Measurements from ENCODE around the gene EIF2B4.
"Not testable (repeated sequence)": the region's sequence is repeated elsewhere in the genome, so short reads cannot be mapped to it uniquely, and the experiment has no call there.

The EIF2B4 gene

DNA sequence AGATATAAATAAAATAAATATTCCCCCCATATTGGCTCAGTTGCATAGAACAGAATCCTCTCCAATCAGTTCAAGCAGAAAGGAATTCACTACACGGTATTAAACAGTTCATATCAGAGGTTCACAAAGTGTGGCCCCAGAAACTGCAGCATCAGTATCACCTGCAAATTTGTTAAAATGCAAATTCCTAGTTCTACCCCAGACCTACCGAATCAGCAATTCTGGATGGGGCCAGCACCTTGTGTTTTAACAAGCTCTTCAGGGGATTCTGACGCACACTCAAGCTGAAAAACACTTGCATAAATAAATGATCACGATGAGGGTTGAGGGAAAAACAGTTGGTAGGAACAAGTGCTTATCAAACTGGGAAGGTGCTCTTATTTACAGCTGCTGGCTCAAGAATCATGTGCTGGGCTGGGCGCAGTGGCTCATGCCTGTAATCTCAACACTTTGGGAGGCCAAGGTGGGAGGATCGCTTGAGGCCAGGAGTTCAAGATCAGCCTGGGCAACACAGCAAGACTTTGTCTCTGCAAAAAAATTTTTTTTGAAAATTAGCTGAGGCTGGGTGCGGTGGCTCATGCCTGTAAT, 19.9 kb downstream of the EIF2B4 start:
- DNase-seq (ENCODE audit: low spot score) (no peak), FAIRE-seq (no peak)

DNA sequence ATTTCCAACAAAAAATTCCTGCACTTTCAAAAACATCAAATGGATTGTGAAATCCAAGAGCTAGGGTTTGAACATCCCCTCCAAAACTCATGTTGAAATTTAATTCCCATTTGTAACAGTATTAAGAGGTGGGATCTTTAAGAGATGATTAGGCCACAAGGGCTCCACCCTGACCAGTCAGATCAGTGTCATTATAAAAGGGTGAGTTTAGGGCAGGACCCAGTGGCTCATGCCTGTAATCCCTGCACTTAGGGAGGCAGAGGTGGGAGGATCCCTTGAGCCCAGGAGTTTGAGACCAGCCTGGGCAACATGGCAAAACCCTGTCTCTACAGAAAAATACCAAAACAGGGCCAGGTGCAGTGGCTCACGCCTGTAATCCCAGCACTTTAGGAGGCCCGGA, 22.5 kb downstream of the EIF2B4 start:
- DNase-seq (ENCODE audit: low spot score): no peak
- FAIRE-seq: no peak

DNA sequence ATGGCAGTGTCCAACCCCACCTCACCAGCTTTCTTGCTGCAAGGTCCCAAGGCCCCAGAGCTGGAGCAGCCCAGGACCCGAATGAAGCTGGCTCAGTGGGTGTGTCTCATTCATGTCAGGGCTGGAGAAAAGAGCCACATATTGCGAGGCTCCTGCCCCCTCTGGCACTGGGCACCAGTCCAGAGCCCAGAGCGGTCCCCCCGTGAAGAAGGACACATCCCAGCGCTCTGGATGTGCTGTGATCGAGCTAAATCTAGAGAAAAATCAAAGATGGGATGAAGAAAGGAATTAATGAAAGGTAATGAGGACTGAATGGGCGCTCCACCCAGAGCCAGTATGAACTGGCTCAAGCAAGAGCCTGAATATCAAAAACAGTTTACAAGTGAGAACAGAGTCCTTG, 34.0 kb downstream of the EIF2B4 start:
- DNase-seq (ENCODE audit: low spot score): no peak
- no peak for FAIRE-seq

DNA sequence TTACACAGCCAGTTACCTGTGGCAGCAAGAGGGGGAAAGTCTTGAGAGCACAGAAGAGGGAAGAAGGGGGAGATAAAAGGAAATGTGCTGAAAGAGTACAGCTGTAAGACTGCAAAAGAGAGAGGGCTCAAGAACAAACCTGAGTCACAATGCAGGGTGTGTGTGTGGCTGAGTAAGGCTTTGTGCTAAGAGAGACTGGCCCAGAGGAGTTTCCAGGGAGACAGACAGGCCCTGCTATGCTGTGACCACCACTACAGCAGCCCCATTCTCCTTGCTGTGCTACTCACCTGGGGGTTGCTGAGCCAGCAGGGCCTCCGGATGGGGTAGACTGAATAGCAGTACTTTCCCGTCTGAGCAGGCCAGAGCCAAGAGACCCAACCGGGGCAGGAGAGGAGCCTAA, 34.8 kb downstream of the EIF2B4 start:
- FAIRE-seq (no peak), DNase-seq (ENCODE audit: low spot score) (no peak)

DNA sequence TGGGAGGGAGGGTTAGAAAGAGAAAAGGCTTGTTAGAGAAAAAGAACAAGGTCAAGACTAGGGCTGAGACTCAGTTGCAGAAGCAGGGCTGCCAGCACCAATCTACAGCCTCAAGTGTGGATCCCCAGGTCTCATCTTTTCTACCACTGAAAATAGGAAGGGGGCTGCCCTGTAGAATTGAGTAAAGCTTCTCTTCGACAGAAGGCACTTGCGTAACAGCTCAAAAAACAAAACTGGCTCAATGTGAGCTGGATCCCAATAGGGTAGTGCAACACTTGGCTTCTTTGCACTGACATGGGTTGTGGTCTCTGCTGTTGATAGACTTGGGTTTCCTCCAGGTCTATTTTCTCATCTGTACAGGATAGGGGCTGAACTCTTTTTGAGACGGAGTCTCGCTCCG, 45.4 kb downstream of the EIF2B4 start:
- FAIRE-seq (no peak), DNase-seq (ENCODE audit: low spot score) (no peak)

DNA sequence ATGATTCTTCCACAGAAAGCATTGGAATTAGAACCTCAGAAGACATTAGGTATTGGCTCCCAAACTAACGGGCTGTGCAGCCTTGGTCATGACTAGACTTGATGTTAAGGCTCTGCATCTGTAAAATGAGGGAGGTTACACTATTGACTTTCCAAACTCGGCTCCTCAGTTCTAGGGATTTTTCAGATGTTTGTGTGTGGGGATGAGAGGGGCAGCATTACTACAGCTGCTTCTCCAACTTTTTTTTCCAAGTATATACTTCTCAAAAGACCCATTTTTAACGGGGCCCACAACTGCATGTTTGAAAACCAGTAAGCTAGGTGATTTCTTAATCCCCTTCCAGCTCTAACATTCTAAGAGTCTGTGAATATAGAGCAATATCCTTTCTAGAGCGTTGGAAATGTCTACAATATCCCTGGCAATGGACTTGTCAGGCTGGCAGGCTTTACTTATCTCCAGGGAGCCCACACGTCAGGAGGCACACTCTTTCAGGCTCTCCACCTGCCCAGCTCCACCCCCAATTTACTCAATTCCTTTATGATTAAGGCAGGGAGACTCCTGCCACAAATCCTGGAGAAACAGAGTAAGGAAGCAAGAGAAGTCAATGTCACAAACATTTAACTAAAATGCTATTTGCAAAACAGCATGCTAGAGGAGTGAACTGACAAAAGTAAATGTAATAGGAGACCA, 46.4 kb downstream of the EIF2B4 start:
- FAIRE-seq: no peak
- DNase-seq (ENCODE audit: low spot score): peak; percentile 7

DNA sequence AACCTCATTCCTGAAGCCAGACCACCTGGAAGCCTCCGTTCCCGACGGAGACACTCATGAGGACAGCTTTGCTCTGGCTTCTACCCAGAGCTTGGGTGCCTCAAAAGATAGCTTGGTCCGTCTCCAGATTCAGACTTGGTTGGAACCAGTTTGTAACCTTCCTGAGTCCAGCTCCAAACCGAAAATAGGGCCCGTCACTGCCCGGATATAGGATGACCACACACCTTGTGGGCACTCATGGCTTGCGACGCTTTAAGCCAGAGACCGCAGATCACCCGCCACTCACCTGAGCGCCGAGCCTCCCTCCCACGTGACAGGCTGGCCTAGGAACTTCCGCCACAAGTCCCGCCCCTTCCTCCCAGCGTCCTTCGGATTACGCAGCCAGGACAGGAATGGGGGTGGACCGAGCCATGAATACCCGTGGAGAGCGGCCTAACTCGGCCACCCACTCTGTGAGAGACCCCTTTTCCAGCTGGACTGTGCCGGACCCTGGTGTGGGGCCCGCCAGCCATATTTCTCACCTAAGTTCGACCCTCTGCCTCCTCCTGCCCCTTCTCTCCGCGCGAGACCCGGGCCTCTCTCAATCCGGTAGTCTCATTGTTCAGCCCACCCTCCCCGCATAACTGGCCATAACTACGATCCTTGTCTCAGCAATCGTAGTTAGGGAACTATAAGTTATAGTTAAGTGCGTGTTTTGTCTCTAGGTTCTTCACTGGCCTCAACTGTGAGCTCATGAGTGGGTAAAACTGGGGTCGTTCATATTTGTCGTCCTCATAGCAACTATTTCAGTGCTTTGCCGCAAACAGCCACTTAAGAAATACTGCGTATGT, 47.2 kb downstream of the EIF2B4 start, which contains the start of gene MPV17:
Gene MPV17, minus strand, starts transcription at position 332 of the 830 bp plus-strand sequence. CDS start 580 bp downstream, outside the sequence.
- DNase-seq (ENCODE audit: low spot score) (peak; percentile 83), FAIRE-seq (no peak)

DNA sequence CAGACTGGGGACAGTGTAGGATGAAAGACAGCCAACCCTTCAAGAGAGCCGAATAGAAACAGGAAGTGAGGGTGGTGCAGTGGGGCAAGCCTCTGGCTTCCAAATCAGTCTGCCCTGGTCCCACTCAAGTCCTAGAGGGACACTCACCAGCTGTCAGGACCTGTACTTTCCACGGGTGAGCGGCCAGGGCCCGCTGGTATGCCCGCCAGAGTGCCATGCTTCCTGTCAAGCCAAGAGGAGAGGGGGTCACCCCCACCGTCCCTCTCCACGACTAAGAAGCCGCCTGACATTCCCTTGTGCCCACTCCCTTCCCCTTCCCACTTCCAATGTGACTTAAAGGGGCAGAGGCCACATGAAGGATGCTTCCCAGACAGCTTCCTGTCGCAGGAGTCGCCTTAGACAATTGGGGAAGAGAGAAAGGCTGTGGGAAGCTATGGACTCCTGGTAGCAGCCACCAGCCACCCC, 47.8 kb downstream of the EIF2B4 start:
- DNase-seq (ENCODE audit: low spot score): peak; percentile 23
- FAIRE-seq: no peak

DNA sequence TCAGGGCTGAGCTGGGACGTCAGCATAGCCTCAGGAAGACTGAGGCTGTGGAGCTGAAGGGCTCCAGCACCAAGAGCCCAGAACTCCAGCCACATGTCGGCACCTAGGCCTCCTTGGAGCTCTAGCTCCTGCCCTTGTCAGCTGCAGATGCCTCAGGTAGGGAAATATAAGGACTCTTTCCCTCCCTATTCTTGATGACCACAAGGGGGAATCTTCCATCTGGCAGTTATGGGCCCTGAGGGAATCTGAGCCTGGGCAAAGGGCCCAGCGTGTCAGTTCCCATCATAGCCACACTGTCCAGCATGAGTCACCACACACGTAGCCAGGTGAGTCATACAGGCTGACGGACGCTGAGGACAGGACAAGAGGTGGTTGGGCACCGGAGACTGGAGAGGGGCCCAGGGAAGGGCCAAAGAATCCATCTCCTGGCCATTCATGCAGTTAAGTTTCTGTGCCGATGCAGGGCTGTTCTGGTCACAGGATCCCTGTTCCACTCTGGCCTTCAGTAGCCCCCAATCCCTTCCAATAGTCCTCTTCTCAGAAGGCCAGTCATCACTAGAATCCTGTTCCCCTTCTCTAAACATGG, 49.1 kb downstream of the EIF2B4 start:
- FAIRE-seq (peak; percentile 93), DNase-seq (ENCODE audit: low spot score) (peak; percentile 99)

DNA sequence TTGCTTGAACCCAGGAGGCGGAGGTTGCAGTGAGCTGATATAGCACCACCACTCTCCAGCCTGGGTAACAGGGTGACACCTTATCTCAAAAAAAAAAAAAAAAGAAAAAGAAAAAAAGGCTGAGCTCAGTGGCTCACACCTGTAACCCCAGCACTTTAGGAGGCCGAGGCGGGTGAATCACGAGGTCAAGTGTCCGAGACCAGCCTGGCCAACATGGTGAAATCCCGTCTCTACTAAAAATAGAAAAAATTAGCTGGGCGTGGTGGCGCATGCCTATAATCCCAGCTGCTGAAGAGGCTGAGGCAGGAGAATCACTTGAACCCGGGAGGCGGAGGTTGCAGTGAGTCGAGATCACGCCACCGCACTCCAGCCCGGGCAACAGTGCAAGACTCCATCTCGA, 50.3 kb downstream of the EIF2B4 start:
- not testable (repeated sequence) for DNase-seq (ENCODE audit: low spot score); FAIRE-seq

DNA sequence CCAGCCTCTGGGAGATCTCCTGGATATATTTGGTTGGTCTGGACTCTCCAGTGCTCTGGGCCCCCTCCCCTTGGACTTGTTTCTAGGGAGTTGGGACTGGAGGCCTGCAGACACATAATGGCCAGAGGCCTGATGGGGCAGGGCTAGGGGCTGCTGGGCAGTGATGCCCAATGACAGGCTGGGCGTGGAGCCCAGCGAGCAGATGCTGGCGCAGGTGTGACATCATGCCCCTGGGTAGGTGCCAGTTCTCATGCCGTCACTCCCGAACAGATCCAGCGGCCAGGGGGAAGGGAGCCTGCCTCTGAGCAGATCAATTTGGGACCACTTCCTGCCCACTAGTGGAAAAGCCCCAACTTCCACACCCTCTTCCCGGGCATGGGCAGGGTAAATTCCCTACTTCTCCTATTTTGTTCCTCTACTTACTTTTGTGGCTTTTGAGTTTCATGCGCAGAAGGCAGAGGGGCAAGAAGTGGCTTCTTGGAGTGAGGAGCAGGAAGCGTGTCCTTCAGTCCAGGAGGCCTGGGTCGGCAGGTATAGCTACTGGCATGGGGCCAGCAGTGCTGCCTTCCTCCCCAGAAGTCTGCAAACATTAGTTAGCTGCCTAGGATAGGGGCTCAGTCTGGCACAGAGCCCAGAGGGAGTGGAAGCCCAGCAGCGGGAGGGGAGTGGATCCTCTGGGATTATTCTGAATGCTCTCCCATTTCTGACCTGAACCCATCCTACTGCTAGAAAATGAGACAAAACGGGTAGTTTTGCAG, 53.3 kb downstream of the EIF2B4 start:
- FAIRE-seq: no peak
- DNase-seq (ENCODE audit: low spot score): no peak

DNA sequence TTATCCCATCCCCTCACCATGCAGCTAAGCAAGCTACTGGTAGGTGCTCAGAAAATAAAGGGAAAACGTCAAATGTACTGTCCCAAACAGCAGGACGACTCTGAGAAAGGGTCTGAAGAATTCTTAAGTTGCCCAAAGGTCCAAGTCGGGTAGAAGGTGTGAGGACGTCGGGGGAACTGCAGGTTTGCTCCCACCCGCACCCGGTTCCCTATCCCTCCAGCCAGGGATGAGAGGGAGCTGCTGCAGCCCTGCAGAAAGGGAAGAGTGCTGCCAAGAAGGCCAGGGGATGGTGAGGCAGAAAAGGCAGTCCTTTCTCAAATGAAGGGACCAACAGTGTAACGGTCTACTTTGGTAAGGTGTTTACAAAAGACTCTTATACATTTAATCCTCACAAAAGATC, 55.0 kb downstream of the EIF2B4 start:
- no peak for DNase-seq (ENCODE audit: low spot score)
- FAIRE-seq: no peak

DNA sequence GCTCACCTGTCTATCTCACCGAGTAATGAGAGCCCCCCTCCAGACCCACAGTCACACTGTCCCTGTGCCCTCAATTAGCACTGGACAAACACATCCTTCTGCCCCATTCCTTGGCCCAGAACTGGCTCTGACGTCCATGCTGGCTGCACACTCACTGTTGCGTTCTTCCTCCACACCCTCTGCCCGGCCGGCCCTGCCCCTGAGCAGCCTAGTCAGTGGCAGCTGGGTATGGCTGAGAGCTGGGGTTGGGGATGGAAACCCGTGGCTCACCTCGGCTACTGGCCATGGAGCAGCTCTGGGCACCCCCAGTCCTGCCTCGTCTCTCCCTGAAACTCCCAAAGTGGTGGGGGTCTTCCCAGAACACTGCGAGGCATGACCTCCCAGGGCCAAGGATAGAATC, 55.4 kb downstream of the EIF2B4 start:
- FAIRE-seq: no peak

More for the DNA sequence above, 55.4 kb downstream of the EIF2B4 start:
- no peak for DNase-seq (ENCODE audit: low spot score)
